HUDEP-2 (cell line): ENCODE results near the gene ZNF679.
"Not testable (repeated sequence)": the region's sequence is repeated elsewhere in the genome, so short reads cannot be mapped to it uniquely, and the experiment has no call there.

Source experiments
- DNase-seq, 76 experiments: peaks; one replicate each; lab custom pipeline; 2025; ENCODE audit not compliant: unreplicated experiment in 76 of 76; lab: John Stamatoyannopoulos, UW

Gene ZNF679

DNA sequence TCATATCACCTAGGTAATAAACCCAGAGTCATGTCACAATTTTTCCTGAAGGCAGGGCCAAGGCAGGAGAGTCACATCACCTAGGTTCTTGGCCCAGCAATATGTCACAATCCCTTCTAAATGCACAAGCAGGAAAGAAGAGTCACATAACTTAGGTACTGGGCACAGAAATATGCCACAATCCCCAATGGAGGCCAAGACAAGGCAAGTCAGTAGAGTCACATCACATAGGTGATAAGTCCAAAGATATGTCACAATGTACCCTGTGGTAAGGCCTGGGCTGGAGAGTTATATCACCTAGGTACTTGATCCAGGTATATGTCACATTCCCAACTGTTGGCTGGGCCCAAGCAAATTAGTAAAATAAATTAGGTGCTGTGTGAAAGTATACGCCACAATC lies at the start of gene ZNF679:
ZNF679 (plus strand) TSS at position 301 of the 400 bp plus-strand sequence. CDS start 20,644 bp downstream, outside the sequence.
- DNase-seq = not testable (repeated sequence)

- peak in 1 of 76 experiments; percentile 0 for DNase-seq
These were observed 47.3 kb upstream of the ZNF679 start for GRCh38 chr7:64180989-64181388.

GRCh38 chr7:64181586-64181985 lies 46.7 kb upstream of the ZNF679 start:
- no peak for DNase-seq

DNA sequence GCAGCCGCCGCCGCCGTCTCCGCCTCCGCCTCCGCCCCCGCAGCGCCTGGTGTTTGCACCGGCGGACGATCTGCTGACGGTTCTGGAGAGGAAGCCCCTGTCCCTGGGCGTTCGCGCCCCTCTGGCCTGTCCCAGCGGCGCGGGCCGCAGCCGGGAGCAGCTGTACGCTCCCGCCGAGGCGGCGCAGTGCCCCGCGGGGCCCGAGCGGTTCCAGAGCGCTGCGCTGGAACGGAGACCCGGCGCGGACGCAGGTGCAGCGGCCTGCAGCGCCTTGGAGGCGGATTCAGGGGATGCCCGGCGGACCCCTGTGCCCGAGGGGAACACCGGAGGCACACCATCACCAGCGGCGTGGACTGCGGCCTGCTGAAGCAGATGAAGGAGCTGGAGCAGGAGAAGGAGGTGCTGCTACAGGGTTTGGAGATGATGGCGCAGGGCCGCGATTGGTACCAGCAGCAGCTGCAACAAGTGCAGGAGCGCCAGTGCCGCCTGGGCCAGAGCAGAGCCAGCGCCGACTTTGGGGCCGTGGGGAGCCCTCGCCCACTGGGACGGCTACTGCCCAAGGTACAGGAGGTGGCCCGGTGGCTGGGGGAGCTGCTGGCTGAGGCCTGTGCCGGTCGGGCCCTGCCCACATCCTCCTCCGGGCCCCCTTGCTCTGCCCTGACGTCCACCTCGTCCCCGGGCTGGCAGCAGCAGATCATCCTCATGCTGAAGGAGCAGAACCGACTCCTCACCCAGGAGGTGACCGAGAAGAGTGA lies 46.1 kb upstream of the ZNF679 start:
- no peak for DNase-seq

DNA sequence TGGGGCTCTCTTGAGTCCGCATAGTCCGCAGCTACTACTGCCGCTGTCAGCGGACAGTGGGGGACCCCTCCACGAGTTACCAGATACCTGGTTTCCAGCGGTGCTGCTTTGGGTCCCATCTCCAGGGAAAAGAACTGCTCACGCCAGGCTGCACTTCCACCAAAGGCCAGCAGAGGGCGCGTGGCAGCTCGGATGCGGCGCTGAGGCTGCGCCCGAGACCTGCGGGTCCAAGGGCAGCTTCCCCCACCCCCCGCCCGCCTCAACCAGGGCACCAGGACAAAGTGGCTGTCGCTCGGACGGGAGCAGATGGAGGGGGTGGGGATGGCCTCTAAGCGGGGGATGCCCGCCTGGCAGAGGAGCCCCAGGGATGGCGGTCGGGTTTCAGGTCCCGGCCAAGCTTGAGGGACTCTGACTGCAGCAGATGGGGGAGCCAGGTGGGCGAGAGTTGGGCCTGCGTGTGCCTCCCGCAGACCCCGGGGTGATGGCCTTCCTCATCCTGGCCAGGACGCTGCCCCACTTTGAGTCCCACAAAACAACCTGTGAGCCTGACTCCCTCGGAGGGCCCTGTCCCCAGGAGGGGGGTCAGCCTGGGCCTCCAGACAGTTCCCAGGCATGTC lies 45.0 kb upstream of the ZNF679 start:
- peak in 2 of 76 experiments; percentile 0 for DNase-seq

DNA sequence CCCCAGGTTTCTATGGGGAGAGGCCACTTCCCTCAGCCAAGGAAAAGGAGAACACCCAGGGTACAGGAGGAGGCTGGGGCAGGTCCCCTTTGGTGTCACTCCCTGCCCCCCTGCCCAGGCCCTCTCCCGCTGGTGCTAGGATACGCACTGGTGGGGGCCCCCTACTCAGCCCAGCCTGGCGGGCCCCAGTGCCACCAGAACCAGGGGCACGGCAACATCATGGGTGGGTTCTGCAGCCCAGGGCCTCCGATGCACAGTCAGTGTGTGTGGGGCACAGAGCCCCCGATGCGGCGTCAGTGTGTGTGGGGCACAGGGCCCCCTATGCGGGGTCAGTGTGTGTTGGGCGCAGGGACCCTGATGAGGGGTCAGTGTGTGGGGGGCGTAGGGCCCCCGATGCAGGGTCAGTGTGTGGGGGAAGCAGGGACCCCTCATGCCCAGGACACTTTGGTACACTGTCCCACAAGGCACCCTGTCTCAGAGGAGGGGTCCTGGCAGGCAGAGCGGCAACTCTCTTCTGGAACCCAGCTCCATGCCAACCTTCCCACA lies 44.4 kb upstream of the ZNF679 start:
- no peak for DNase-seq

- DNase-seq = no peak
These were observed 43.9 kb upstream of the ZNF679 start for GRCh38 chr7:64184376-64184775.

DNA sequence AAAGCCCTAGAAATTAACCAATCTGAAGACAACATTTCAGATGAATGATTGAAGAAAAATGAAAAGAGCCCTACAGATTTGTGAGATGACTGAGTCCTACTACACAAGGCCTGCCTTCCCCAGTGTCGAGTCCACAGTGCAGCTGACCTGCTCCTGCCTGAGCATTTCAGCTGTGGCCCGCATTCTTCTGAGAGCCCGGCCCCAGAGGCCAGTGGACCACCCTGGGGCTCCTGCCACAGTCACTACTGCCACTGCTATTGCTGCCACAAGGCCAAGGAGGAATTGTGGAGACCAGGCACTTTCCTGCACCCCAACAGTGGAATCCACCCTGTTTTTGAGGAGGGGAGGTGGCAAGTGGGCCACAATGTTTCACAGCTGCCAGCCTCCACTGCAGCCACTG lies 40.9 kb upstream of the ZNF679 start:
- no peak for DNase-seq

- no peak for DNase-seq
These were observed 36.0 kb upstream of the ZNF679 start for GRCh38 chr7:64192148-64192704.

DNA sequence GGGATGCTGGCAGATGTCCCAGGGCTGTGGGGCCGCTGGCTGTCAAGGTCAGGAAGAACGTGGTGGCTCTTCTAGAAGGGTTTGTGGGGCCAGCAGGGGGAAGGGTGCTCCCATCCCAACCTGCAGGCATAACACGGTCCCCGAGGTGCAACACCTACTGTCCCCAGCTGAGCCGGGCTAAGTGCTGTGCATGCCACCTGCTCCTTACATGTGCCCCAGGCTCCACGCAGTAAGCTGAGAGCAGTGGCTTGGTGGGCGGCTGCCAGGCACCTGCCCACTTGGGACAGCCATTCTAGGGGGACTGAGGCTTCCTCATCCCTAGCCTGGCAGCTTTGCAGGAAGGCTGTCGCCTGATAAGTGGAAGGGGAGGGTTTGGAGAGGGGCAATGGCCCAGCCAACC lies 35.5 kb upstream of the ZNF679 start:
- DNase-seq = no peak

DNA sequence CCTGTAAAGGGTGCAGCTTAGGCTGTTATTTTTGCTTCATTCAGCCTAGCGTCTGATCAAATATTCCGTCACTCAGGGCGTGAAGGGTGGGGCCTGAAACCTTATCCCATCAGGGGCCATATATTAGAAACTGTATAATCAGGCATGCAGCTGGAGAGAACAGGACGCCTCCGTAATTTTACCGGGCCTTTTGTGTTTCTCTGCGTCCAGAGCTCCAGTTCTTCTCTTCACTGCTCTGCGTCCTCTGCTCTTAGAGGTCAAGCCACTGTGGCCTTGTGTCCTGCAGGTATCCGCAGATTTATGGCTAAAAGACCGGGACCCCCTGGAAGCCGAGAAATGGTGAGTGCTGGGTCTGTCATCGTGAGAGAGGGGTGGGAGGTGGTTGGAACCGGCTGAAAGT lies 21.4 kb upstream of the ZNF679 start, which contains the start of gene ZNF735:
ZNF735 (plus strand) TSS at position 301 of the 400 bp plus-strand sequence; CDS start at position 301, 0 bp downstream.
- no peak for DNase-seq

DNA sequence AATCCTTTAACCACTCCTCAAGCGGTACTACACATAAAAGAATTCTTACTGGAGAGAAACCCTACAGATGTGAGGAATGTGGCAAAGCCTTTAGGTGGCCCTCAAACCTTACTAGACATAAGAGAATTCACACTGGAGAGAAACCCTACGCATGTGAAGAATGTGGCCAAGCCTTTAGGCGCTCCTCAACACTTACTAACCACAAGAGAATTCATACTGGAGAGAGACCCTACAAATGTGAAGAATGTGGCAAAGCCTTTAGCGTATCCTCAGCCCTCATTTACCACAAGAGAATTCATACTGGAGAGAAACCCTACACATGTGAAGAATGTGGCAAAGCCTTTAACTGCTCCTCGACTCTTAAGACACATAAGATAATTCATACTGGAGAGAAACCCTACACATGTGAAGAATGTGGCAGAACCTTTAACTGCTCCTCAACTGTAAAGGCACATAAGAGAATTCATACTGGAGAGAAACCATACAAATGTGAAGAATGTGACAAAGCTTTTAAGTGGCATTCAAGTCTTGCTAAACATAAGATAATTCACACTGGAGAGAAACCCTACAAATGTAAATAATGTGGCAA lies 8.5 kb upstream of the ZNF679 start:
- DNase-seq = not testable (repeated sequence)

DNA sequence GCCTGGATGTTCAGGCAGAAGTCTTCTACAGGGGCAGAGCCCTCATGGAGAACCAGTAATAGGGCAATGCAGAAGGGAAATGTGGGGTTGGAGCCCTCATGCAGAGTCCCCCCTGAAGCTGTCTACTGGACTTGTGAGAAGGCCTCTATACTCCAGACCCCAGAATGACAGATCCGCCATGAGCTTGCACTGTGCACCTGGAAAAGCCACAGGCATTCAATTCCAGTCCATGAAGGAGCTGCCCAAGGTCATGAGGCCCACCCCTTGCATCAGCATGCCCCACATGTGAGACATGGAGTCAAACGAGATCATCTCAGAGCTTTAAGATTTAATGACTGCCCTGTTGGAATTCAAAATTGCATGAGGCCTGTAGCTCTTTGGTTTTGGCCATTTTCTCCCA lies 4.9 kb upstream of the ZNF679 start:
- DNase-seq = no peak

- DNase-seq = no peak
These were observed 38.2 kb downstream of the ZNF679 start for GRCh38 chr7:64266341-64266919.

DNA sequence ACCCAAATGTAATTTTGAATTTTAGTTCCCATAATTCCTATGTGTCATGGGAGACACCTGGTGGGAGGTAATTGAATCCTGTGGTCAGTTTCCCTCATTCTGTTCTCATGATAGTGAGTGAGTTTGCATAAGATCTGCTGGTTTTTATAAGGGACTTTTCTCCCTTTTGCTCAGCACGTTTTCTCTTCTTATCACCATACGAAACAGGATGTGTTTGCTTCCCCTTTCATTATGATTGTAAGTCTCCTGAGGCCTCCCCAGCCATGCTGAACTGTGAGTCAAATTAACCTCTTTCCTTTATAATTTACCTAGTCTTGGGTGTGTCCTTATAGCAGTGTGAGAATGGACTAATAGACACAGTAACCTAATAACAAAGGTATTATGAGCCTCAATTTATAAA lies 49.4 kb downstream of the ZNF679 start:
- DNase-seq = no peak

DNA sequence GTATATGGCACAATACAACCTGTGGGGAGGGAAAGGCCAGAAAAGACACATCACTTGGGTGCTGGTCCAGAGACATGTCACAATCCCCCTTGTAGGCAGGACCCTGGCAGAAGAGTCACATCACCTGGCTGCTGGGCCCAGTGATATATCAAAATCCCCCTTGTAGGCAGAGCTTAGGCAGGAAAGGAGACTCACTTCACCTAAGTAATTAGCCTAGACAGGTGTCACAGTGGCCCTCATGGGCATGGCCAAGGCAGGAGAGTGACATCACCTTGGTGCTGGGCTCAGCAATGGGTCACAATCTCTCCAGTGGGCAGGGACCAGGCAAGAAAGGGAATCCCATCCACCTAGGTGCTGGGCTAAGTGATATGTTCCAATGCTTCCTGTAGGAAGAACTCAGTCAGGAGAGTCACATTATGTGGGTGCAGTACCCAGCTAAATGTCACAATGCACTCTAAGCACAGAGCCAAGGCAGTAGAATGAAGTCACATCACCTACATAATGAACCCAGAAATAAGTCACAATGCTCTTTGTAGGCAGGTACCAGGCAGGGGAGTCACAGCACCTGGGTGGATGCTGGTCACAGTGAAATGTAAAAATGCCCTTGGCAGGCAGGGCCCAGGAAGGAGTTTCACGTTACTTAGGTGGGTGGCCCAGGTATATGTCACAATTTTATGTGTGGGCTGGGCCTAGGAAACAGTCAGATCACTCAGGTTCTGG lies 66.6 kb downstream of the ZNF679 start:
- no peak for DNase-seq

DNA sequence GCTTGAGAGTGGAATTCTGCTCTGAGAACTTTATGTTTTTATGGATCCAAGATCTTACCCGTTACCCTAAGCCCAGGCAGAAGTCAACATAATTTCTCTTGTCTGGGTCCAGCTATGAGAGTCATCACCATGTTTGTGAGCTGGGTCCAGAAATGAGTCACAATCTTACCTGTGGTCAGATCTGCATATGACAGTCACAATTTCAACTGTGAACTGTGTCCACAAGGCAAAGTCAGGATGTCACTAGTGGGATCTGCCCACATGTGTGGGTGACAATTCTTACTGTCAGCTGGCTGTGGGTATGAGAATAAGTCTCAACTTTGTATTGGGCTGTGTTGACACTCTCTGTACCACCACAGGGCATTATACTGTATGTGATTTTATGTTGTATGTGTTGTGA lies 69.1 kb downstream of the ZNF679 start:
- DNase-seq = not testable (repeated sequence)

DNA sequence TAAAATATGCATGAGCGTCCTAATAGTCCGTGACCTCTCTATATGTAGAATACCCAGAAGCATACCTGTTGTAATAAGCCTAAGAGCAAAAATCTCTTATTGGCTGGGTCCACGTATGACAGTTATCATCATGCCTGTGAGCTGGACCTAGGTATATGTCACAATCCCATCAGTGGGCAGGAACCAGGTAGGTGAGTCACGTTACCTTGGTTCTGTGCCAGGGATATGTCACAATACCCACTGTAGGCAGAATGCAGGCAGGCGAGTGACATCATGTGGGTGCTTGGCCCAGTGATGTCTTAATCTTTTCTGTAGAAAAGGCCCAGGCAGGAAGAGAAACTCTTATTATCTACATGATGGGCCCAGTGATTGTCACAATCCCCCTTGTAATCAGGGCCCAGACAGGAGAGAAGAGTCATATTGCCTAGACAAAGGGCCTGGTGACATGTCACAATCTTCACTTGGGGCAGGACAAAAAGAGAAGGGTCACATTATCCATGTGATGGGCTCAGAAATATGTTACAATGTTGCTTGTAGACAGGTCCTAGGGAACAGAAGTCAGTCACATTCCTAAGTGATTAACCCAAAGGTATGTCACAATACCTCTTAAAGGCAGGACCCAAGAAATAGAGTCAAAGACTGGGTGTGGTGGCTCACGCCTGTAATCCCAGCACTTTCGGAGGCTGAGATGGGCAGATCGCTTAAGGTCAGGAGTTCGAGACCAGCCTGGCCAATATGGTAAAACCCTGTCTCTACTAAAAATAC lies 72.5 kb downstream of the ZNF679 start:
- DNase-seq = no peak

DNA sequence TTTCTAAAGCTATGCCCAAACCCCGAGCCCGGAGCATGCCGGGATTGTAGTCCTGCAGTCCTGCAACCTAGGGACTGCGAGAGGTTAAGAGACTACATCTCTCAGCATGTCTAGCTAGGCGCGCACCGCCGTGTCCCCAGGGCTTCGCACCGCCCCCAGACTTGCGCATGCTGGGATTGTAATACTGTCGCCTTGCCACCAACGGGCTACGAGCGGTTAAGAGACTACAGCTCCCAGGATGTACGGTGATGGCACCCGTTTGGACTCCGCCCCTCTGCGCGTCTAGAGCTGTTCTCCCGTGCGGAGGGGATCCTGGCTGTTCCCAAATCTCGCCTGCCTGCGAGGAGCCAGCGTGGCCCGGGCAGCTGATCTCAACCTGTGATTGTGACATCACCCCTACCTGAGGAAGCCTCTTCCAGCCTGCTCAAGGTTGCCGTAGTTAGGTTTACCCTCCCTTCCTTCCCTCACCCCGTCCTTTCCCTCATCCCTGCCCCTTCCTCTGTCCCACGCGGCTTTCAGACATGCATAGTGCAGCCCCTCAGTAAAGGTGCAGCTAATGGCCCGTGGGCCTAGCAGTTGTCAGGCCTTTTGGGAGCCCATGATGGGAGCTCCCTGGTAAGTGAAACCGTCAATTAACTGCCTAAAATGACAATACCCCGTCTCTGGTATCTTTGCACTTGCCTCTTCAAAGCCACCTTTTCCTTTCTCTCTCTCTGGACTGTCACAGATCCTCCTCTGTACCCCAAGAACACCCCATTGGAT lies 79.2 kb downstream of the ZNF679 start:
- DNase-seq = no peak
